GM18511 (cell line): ENCODE data around the gene VEPH1.

ENCODE experiments used
- ATAC-seq: cut with Tn5 transposase; IDR thresholded peaks from one replicate; pipeline ENCODE4 v1.9.1; 2021; ENCODE audit warnings: mild to moderate bottlenecking, moderate library complexity; ENCODE audit not compliant: unreplicated experiment

Gene VEPH1

GRCh38 chr3:157393113-157393512 is 110.1 kb downstream of the VEPH1 start:
- no peak for ATAC-seq

- ATAC-seq = no peak
Observed at GRCh38 chr3:157392104-157392503, 111.1 kb downstream of the VEPH1 start.

- ATAC-seq = no peak
Observed at GRCh38 chr3:157390713-157391515, 112.3 kb downstream of the VEPH1 start.

- no peak for ATAC-seq
Observed at GRCh38 chr3:157388976-157389375, 114.2 kb downstream of the VEPH1 start.

GRCh38 chr3:157387708-157388435 is 115.3 kb downstream of the VEPH1 start:
- ATAC-seq = no peak

- no peak for ATAC-seq
Observed at GRCh38 chr3:157384491-157384890, 118.7 kb downstream of the VEPH1 start.

- no peak for ATAC-seq
Observed at GRCh38 chr3:157384031-157384430, 119.2 kb downstream of the VEPH1 start.

GRCh38 chr3:157381606-157382005 is 121.6 kb downstream of the VEPH1 start:
- no peak for ATAC-seq

- no peak for ATAC-seq
Observed at GRCh38 chr3:157379525-157380140, 123.6 kb downstream of the VEPH1 start.

GRCh38 chr3:157376603-157377300 is 126.5 kb downstream of the VEPH1 start:
- ATAC-seq = no peak

GRCh38 chr3:157375342-157375986 is 127.8 kb downstream of the VEPH1 start:
- no peak for ATAC-seq

- no peak for ATAC-seq
Observed at GRCh38 chr3:157374933-157375332, 128.3 kb downstream of the VEPH1 start.

GRCh38 chr3:157373783-157374182 is 129.4 kb downstream of the VEPH1 start:
- ATAC-seq = no peak

GRCh38 chr3:157370867-157371266 is 132.3 kb downstream of the VEPH1 start:
- ATAC-seq = no peak

GRCh38 chr3:157369727-157370421 is 133.3 kb downstream of the VEPH1 start:
- ATAC-seq = no peak

GRCh38 chr3:157368171-157368570 is 135.0 kb downstream of the VEPH1 start:
- ATAC-seq = no peak

- no peak for ATAC-seq
Observed at GRCh38 chr3:157363393-157363792, 139.8 kb downstream of the VEPH1 start.

GRCh38 chr3:157362348-157362747 is 140.9 kb downstream of the VEPH1 start:
- no peak for ATAC-seq

- ATAC-seq = no peak
Observed at GRCh38 chr3:157360044-157360443, 143.2 kb downstream of the VEPH1 start.

GRCh38 chr3:157356541-157356940 is 146.7 kb downstream of the VEPH1 start:
- ATAC-seq = no peak
